B cell (primary cell): ENCODE data around the gene AP1M2.

Source experiments
- CTCF ChIP-seq: fragments of 200-600 bp; IDR thresholded peaks from one replicate; pipeline ENCODE4 v1.8.0; 2022; ENCODE audit warnings: antibody characterized with exemption, mild to moderate bottlenecking
- EZH2 ChIP-seq: IDR thresholded peaks from 2 replicates; pipeline ENCODE4 v1.6.1; 2012; ENCODE audit warnings: borderline replicate concordance, low read depth, mild to moderate bottlenecking, moderate library complexity, low read length; ENCODE audit not compliant: insufficient read depth, poor library complexity, severe bottlenecking

GRCh38 chr19:10621966-10622365, 34.9 kb upstream of the AP1M2 start:
- TF ChIP-seq CTCF (no peak), EZH2 (no peak)
